ENCODE results near the gene UBE2H.

DNA sequence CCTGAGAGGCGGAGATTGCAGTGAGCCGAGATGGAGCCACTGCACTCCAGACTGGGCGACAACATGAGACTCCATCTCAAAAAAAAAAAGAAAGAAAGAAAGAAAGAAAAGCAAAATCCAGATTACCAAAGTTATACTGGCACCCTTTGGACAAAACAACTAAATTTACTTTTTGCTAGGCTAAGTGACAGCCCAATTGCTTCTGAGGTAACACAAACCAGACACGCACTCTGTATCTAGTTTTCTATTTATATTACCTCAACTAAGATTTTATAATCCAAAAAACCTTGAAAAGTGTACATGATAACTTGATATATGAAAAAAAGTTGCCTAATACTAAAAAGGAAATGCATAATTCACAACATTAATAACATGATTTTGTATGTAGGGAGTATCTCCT lies 12.9 kb downstream of the UBE2H start:
- TF ChIP-seq ATF2 (IDR thresholded peaks at IDR 0.05; ENCODE audit: low read length) (no peak), BRCA1 (IDR thresholded peaks at IDR 0.05; ENCODE audit: low read depth, low read length) (no peak)

Data from GM12878 (cell line).